HG03175 (cell line): ENCODE results near the gene UBR4.
"Not testable (repeated sequence)": the region's sequence is repeated elsewhere in the genome, so short reads cannot be mapped to it uniquely, and the experiment has no call there.

Experiments
- ATAC-seq: cut with Tn5 transposase; IDR thresholded peaks from one replicate; pipeline ENCODE4 v1.9.1; 2021; ENCODE audit warnings: mild to moderate bottlenecking, moderate library complexity; ENCODE audit not compliant: unreplicated experiment

Gene UBR4

GRCh38 chr1:19191811-19192210, 18.3 kb downstream of the UBR4 start:
- no peak for ATAC-seq

DNA sequence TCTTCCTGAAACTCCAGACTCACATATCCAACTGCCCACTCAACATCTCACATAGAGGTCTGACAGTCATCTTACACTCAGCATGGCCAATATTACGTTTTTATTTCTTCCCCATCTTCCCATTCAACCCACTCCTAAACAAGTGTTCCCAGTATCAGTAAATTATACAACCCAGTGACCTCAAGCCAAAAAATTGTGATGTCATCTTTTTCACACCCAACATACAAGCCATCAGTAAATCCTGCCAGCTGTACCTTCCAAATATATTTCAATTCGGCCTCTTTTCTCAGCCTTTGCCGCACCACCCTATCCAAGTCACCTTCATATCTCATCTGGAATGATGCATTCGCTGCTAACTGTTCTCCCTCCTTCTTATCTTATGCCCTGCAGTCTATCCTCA, 19.6 kb downstream of the UBR4 start:
- ATAC-seq = no peak

- ATAC-seq = no peak
These were observed 20.8 kb downstream of the UBR4 start for GRCh38 chr1:19189270-19189669.

DNA sequence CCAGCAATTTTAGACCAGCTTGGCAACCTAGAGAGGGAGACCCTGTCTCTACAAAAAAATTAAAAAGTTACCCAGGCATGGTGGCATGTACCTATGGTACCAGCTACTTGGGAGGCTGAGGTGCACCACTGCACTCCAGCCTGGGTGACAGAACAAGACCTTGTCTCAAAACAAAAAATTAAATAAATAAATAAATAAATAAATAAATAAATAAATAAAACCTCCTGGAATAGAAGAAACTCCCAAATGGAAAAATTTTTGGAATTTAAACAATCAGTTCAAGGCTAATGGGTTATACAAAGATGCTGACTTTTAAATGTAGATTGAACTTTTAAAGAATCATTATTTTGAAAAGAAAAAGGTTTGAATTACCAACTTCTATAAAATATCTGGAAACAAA, 22.2 kb downstream of the UBR4 start:
- no peak for ATAC-seq

GRCh38 chr1:19186001-19186400, 24.1 kb downstream of the UBR4 start:
- ATAC-seq = no peak

DNA sequence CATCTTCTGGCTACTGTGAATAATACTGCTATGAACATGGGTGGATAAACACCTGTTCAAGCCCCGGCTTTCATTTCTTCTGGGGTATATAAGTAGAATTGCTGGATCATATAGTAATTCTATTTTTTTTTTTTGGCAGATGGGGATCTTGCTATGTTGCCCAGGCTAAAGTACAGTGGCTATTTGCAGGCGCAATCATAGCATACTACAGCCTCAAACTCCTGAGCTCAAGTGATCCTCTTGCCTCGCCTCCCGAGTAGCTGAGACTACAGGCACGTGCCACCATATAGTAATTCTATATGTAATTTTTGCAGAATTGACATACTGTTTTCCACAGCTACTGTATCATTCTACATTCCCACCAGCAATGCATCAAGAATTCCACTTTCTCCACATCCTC, 27.8 kb downstream of the UBR4 start:
- ATAC-seq = no peak

DNA sequence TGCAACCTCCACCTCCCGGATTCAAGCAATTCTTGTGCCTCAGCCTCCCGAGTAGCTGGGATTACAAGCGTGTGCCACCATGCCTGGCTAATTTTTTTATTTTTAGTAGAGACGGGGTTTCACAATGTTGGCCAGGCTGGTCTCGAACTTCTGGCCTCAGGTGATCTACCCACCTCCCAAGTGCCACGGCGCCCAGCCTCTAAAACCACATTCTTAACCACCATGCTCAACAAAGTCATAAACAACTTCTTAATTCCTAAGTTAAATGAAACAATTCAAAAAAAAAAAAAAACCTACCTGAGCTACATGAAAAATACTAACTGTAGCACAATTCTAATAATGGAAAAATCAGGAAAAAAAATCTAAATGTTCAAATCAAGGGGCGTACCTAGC, 29.8 kb downstream of the UBR4 start:
- not testable (repeated sequence) for ATAC-seq

GRCh38 chr1:19179597-19180264, 30.3 kb downstream of the UBR4 start:
- ATAC-seq = no peak

GRCh38 chr1:19178734-19179398, 31.2 kb downstream of the UBR4 start:
- no peak for ATAC-seq

DNA sequence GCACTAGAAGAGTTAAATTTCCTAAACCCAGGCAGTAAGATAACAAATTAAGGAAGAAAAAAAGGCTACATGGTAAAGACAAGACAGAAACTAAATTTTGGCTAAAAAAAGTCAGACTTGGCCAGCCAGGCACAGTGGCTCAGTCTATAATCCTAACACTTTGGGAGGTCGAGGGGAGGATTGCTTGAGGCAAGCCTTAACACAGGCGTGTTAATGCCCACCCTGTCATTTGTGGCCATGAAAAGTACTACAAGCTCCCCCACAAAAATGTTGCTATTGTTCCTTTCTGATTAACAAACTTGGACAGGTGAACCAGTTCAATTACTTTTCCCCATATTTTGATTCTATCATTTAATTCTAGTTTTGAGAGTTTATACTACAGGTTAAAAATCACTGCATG, 32.3 kb downstream of the UBR4 start:
- no peak for ATAC-seq

DNA sequence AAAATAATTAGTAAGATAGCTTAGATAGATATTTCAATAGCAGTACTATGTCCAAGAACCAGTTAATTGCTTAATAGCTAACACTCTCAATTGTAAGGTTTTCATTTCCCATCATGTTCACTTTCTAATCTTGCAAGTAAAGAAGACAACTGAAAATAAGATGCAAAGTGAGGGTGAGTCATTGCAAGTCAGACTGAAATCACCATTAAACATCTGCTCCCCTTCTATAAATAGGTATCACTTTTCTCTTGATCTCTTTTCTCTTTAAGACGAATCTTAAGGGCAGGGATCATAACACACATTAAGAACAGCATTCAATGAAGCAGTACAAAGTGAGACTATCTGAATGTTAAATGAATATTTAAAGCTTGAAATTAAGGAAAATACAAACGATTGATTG, 40.4 kb downstream of the UBR4 start:
- ATAC-seq = no peak

GRCh38 chr1:19167140-19167539, 42.9 kb downstream of the UBR4 start:
- ATAC-seq = no peak

DNA sequence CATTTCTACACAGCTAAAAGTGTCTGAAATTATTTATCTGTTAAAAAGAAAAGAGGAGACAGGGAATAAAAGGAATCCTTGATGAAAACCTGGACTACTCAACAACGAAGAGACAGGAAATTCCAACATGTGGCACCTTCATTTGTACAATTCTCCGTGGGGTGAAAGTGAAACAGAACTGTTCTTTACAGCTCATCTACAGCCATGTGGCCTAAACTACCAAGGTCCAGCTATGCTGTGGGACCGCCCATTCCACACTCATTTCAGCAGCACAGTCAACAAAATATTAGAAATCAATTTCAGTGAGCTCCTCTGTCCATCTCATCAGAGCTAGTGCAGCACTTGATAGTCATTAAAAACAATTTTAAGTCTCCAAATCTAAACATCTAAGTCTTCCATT, 44.0 kb downstream of the UBR4 start:
- ATAC-seq = no peak

- ATAC-seq = no peak
These were observed 44.6 kb downstream of the UBR4 start for GRCh38 chr1:19165501-19165900.

- no peak for ATAC-seq
These were observed 45.6 kb downstream of the UBR4 start for GRCh38 chr1:19164274-19165015.

GRCh38 chr1:19163261-19163660, 46.8 kb downstream of the UBR4 start:
- no peak for ATAC-seq

- no peak for ATAC-seq
These were observed 49.2 kb downstream of the UBR4 start for GRCh38 chr1:19160831-19161230.

- ATAC-seq = no peak
These were observed 52.4 kb downstream of the UBR4 start for GRCh38 chr1:19157653-19158052.

GRCh38 chr1:19156676-19157075, 53.4 kb downstream of the UBR4 start:
- ATAC-seq = no peak

DNA sequence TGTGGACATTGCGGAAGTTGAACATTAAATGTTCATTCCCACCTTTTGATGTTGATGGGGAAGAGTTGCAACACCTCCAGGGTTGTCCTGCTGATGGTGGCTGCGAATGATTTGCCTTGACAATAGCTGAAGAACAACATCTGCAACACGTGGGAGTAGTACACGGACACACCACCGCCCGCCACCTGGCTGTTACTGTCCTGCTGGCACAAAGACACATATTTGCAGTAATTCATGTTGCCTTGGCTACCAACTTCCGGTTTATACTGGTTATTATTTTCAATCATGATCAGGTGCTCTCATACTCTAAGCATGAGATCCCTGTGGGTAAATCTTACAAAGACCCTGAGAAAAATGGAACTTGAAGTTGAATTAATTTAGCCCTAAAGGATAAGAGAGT, 55.2 kb downstream of the UBR4 start:
- no peak for ATAC-seq

DNA sequence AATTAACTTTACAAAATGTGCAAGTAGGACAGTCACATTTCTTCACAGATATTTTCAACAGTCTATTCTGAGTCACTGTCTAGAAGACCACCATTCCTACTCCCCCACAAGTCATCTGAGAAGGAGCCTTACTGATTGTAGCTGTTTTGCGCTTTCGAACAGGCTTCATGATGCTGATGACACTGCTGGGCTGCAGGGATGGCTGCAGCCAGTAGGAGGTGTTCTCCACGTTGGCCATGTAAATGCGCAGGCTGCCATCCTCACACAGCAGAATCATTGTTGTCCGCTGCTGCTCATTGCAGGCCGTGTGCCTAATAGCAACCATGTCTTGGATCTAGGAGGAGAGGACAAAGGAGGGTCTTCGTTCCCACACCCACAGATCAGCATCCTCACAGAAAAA, 56.9 kb downstream of the UBR4 start:
- no peak for ATAC-seq

- no peak for ATAC-seq
These were observed 58.5 kb downstream of the UBR4 start for GRCh38 chr1:19151537-19151936.
